HG03045 (cell line): ENCODE results near the gene SOX11.

ENCODE experiments used
- ATAC-seq: cut with Tn5 transposase; IDR thresholded peaks from one replicate; pipeline ENCODE4 v1.9.1; 2021; ENCODE audit warnings: mild to moderate bottlenecking, moderate library complexity; ENCODE audit not compliant: unreplicated experiment

The SOX11 gene

DNA sequence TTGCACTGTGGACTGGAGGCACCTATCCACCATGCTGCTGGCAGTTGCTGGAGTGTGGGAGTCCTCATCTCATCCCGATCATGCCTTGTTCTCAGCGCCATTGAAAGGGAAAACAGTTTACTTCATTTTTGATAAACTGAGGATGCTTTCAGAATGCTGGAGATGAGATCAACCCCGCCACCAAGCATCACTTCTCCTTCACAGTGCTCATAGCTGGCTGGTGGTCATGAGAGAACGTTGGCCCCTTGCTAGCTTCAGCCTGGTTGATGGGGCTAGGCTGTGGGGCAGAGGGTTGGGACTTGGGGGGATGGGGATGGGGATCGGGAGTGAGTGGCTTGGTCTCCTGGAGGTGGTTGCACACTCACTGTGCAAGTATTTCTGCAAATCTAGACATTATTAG lies 30.1 kb downstream of the SOX11 start:
- no peak for ATAC-seq

DNA sequence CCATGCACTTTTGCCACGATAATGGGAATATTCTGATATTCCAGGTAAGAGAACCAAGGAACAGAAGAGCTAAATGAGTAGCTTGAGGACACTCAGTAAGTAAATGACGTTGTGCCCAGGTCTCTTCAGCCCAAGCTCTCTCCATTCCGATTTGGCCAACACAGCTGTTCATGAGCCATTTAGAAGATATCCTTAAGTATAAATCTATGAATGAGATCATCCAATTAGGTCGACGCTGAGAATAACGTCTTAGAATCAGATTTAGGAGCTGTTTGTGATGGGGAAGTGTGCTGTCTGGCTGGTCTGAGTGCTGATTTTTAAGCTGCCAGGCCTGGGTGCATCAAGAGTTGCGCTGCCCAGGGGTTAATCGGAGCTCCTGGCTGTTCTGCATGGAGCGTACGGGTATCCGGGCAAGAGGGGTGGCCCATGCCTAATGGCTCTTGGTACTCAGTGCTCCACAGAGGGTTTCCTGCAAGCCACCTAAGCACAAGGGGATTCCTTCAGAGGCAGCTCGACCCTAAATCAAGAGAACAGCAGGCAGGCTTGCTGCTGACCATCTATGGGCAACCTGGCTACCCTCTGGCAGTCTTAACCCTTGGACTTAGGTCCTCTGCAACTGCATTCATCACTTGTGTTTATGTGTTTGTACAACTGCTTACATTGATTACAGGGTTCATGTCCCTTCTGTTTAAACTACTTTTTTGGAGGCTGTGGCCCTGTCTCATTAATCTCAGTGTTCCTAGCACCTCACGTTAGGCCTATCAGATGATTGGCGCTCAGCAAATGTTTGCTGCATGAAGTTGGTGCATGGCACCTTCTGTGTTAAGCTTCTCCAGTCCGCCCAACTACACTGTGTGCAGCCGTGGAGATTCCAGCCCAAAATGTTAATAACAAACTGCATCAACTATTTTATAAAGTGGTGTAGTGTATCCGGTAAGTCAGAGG lies 31.9 kb downstream of the SOX11 start:
- ATAC-seq = no peak

- no peak for ATAC-seq
Observed at GRCh38 chr2:5725072-5725471, 32.9 kb downstream of the SOX11 start.

GRCh38 chr2:5725794-5726463 lies 33.7 kb downstream of the SOX11 start:
- ATAC-seq = no peak

GRCh38 chr2:5727235-5727634 lies 35.1 kb downstream of the SOX11 start:
- ATAC-seq = no peak

- no peak for ATAC-seq
Observed at GRCh38 chr2:5729416-5729815, 37.2 kb downstream of the SOX11 start.

DNA sequence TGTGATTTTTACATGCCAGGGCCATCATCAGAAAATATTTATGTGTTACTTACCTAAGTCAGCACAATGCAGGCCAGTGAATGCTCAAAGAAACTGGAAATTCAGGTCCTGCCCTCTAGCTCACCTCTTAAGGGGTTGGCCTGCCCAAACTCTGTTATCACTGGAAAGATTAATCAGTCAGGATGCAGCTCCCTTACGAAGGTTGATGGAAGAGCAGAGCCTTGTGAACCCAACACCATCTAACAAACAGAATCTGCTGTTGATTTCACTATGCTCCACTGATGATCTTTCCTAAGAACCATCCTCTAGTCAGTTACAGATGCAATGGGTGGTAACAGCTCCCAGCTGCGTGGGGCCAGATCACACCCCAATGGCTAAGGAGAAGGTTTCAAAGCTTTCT lies 38.2 kb downstream of the SOX11 start:
- no peak for ATAC-seq

DNA sequence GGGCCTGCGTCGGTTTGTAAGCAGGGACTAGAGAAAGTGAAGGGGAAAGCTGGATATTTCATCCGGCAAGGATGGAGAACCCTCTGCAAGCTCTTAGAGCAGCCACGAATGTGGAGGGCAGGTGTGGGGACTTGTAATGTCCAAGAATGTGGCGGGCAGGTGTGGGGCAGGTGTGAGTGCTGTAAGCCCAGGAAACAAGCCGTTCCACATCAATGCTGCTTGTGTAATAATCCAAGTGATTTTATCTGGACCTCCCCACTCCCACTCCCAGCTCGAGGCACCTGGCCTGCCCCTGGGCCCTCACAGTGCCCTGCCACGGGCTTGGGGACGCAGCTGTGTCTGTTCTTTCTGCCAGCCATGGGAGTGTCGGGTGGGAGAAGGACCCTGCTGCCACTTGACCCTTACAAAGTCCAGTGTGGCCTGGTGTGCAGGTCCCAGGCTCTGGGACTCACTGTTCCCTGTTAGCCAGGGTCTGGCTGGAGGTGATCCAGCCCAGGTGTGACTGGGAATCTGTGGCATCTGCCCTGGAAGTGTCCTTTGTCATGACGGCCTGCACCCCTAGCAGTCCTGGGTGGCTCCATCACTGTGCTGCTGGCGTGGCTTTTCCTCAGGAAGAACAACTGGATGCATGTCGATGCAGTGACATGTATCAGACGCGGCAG lies 42.8 kb downstream of the SOX11 start:
- no peak for ATAC-seq

- no peak for ATAC-seq
Observed at GRCh38 chr2:5735521-5735861, 43.3 kb downstream of the SOX11 start.

GRCh38 chr2:5736050-5736449 lies 43.9 kb downstream of the SOX11 start:
- ATAC-seq = no peak

DNA sequence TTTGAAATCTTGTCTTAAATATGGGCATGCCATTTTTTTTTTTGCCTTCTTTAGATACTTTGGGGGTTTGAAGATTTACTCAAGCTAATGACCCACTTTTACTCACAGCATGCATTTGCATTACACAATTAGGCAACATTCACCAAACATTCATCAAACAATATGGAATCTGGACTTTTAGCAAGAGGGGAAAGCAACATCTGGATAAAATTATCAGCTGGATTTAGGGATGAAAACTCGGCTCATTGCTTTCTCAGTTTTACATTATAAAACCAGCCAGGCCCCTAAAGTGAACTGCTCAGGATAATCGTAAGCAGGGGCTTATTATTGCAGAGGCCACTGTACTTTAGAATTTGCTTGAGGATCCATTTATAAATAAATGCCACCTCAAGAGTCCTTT lies 44.7 kb downstream of the SOX11 start:
- no peak for ATAC-seq

DNA sequence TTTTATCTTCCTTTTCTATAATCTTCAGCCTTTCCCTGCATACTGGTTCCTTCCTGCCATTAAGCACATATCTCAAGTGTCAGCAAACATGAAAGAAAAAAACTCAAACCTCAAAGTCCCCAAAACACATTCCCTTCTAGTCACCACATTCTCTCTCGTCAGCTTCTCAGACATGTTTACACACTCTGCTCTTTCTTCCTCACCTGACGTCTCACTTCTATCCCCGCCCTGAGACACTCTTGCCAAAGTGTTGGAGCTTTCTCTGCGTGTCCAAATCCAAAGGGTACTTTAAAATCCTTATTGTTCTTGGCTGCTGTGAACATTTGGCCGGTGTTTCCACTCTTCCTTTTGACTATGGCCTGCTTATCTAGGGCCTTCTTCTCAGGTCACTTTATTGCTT lies 47.9 kb downstream of the SOX11 start:
- ATAC-seq = no peak

DNA sequence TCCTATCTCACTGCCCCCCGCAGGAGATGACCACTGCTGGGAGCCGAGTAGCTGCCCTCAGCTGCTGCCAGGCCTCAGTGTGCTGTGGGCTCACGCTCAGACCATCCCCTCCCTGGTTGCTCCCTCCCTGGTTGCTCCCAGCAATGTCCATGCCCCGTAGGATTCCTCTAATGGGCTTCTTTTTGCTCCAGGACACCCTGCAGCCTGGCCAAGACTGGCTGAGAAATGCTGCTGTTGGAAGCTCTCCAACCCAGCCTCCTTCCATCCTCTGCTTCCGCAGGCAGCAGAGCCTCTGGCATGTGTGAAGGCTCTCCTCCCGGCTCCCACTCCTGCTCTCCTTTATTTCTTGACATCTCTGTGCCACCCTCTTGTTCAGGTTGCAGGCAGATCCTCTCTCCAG lies 48.6 kb downstream of the SOX11 start:
- no peak for ATAC-seq

DNA sequence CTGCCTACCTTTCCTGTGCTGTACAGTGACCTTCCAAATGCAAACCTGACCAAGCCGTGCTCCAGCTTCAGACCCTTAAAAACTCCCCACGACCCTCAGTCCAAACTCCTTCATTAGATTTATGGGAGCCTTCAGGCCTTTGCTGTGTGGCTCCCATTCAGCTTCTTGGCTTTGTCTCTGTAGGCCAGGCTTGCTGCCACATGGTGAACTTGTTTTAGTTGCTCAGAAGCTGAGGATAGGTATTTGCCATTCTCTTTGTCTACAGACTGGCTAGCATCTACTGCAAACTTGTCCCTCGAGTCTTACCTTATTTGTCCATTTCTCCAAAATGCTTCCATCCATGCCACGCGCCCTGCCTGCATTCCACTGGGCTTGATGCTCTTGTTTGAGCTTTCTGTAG lies 49.1 kb downstream of the SOX11 start:
- no peak for ATAC-seq

GRCh38 chr2:5742126-5742525 lies 49.9 kb downstream of the SOX11 start:
- no peak for ATAC-seq

- no peak for ATAC-seq
Observed at GRCh38 chr2:5748391-5748790, 56.2 kb downstream of the SOX11 start.

- ATAC-seq = no peak
Observed at GRCh38 chr2:5748946-5749345, 56.8 kb downstream of the SOX11 start.

- ATAC-seq = no peak
Observed at GRCh38 chr2:5749347-5749746, 57.2 kb downstream of the SOX11 start.
